Activated T-helper 1 cell treated with anti-CD3 and anti-CD28 coated beads, Interleukin-12 subunit alpha, Interleukin-12 subunit beta, Interleukin-2, Interleukin-4 antibody, amounts not matched to agents 30 ng/mL and 10 ng/mL and 1 ng/mL, durations not matched to agents 14 hours and 24 hours and 36 hours (primary cell): ENCODE results near the gene FGFBP3. TPM values are rescaled to one million over a fixed set of nuclear protein-coding genes. Genes with fewer than 3 reads are reported as not detected.

Experiments used
- DNase-seq: peaks from one replicate; pipeline ENCODE4 v3.0.0; 2021; ENCODE audit warnings: low spot score
- H3K27ac Mint-ChIP-seq: one replicate; pipeline ENCODE4 v1.8.0; 2021; ENCODE audit warnings: mild to moderate bottlenecking, mixed read lengths
- H3K27me3 Mint-ChIP-seq: one replicate; pipeline ENCODE4 v1.8.0; 2022; ENCODE audit warnings: mild to moderate bottlenecking, moderate library complexity, mixed read lengths; ENCODE audit not compliant: insufficient read depth
- H3K36me3 Mint-ChIP-seq: one replicate; pipeline ENCODE4 v1.8.0; 2021; ENCODE audit warnings: low read depth, mixed read lengths
- H3K4me1 Mint-ChIP-seq: one replicate; pipeline ENCODE4 v1.8.0; 2021; ENCODE audit warnings: low read depth, mixed read lengths
- H3K4me3 Mint-ChIP-seq: one replicate; pipeline ENCODE4 v1.8.0; 2021; ENCODE audit warnings: mild to moderate bottlenecking, moderate library complexity, mixed read lengths
- H3K9me3 Mint-ChIP-seq: one replicate; pipeline ENCODE4 v1.8.0; 2021; ENCODE audit warnings: mixed read lengths
- intact Hi-C: fragments of 100-400 bp; cut with micrococcal nuclease; formaldehyde crosslinking; loops from one replicate; pipeline ENCODE4 v1.15.1; 2024
- total RNA-seq: library from RNA; stranded (reverse); gene quantifications from 2 replicates; pipeline ENCODE4 v1.2.3, GENCODE V29; 2022

Gene FGFBP3
- total RNA-seq, 1 donor from 2014 or later, result 2.5 TPM

DNA sequence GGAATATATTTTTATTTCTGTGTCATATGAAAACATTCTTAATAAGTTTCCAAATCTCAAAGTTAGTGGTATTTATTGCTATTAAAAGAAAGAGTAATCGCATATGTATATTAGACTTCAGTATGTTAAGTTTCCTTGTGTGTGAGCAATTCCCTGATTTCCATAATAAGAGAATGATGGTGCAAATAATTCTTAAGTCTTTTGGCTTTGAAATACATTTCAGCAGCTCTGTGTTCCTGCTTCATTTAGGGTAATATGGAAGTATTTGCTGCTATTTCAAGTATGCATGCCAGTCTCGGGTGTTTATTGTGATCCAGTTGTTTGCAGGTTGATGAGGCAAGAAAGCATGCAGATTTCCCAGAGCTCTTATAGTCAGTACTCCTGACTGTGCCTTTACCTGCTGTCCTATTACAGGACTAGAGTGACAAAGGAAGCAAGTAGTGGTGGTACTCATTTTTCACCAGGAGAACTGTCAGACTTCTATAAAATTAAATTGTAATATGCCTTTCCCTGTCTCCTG, 43.7 kb downstream of the FGFBP3 start:
- H3K36me3 Mint-ChIP-seq, result peaks cover 16% of the 10 kb centered on the region
- H3K27me3 Mint-ChIP-seq, result no peaks in the 10 kb centered on the region
- intact Hi-C loops, result no loop called here
- H3K4me1 Mint-ChIP-seq, result no peaks in the 10 kb centered on the region
- H3K27ac Mint-ChIP-seq, result no peak overlapping the region
- no peaks in the 10 kb centered on the region for H3K9me3 Mint-ChIP-seq
- no peak overlapping the region for H3K4me3 Mint-ChIP-seq
- no peak for DNase-seq

DNA sequence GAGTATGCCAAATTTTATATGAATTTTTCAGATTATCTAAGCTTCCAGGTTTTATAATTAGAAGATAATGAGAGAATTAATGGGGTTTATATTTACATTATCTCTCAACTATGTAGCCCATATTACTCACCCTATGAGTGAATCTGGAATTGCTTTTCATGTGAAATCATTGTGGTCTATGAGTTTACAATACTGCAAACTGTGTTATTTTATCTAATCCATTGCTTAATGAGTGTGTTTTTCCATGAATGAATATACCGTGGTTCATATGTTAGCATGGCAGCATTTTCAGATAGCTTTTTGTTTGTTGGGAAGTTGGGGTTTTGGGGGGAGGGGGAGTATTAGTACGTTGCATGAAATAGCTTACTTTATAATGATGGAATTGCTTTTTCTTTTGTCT, 44.5 kb downstream of the FGFBP3 start:
- Mint-ChIP-seq H3K4me1 (no peaks in the 10 kb centered on the region), H3K27me3 (no peaks in the 10 kb centered on the region), H3K4me3 (no peak overlapping the region), H3K9me3 (no peaks in the 10 kb centered on the region), H3K36me3 (peaks cover 20% of the 10 kb centered on the region), H3K27ac (no peak overlapping the region)
- intact Hi-C loops, result no loop called here
- DNase-seq, result no peak

DNA sequence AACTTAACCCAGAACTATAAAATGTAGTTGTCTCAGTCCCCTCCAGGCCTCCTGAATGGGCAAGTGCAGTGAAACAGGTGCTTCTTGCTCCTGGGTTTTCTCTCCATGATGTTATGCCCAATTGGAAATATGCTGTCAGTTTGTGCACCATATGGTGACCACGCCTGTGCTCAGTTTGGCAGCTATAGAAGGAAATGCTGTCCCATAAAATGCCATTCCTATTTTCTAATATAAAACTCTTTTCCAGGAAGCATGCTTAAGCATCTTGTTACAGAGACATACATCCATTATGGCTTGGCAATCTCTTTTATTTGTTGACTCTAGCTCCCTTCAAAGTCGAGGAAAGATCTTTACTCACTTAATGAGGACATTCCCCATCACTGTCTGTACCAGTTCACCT, 45.2 kb downstream of the FGFBP3 start:
- Mint-ChIP-seq H3K4me3 (no peak overlapping the region), H3K27ac (no peak overlapping the region), H3K4me1 (no peaks in the 10 kb centered on the region), H3K27me3 (no peaks in the 10 kb centered on the region), H3K36me3 (peaks cover 21% of the 10 kb centered on the region), H3K9me3 (no peaks in the 10 kb centered on the region)
- DNase-seq, result no peak
- intact Hi-C loops, result no loop called here

DNA sequence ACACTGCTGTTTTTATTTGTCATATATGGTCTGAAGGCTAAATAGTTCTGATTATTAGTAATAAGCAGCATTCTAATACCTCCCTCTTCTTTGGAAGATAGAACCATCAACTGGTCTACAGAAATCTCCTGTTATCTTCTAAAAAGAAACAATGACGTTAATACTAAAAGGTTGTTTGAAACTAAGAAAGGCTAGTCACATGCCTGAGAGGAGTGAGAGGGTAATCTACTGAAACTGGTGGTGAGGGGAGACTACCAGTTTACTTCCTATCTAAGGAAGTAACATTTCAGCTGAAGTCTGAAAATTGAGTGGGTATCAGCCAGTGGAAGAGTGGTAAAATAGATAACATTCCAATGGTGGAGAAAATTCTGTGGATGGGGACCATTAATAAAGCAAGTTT, 48.4 kb downstream of the FGFBP3 start:
- peaks cover 41% of the 10 kb centered on the region for H3K36me3 Mint-ChIP-seq
- H3K27ac Mint-ChIP-seq, result no peak overlapping the region
- intact Hi-C loops, result no loop called here
- DNase-seq, result no peak
- H3K9me3 Mint-ChIP-seq, result no peaks in the 10 kb centered on the region
- no peaks in the 10 kb centered on the region for H3K4me1 Mint-ChIP-seq
- H3K27me3 Mint-ChIP-seq, result no peaks in the 10 kb centered on the region
- no peak overlapping the region for H3K4me3 Mint-ChIP-seq

DNA sequence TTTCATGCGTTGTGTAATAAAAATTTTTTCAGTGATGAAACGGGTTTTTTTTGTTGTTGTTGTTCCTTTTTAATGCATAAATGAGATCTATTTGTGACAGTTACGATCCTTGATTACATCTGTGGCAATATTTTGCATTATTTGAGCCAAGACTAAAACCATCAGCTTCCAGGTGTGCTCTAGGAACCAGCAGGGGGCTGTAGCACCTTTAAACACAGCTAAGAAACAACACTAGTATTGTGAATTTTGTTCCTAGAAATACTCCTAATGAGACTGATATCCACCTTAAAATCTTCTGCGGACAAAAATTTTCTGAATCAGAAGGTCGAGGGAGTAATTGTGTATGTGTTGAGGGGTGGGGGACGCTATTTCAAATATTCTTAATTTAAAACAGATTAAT, 52.6 kb downstream of the FGFBP3 start:
- intact Hi-C loops, result loop anchor here (1.0 to 5.0 kb wide), 2 partner anchors 57 to 99 kb away; no protein-coding TSS in a partner anchor
- peaks cover 41% of the 10 kb centered on the region for H3K36me3 Mint-ChIP-seq
- no peak overlapping the region for H3K4me3 Mint-ChIP-seq
- H3K27ac Mint-ChIP-seq, result no peak overlapping the region
- no peaks in the 10 kb centered on the region for H3K9me3 Mint-ChIP-seq
- H3K27me3 Mint-ChIP-seq, result no peaks in the 10 kb centered on the region
- no peak for DNase-seq
- no peaks in the 10 kb centered on the region for H3K4me1 Mint-ChIP-seq

Other genes with a start within 250 kb of the FGFBP3 start
- gene TNKS2, start 111.1 kb downstream of the FGFBP3 start, total RNA-seq, result 29.9 and 30.6 TPM in 2 replicates
- gene BTAF1, start 14.3 kb upstream of the FGFBP3 start, total RNA-seq, result 58.8 and 59.2 TPM in 2 replicates